GM20431 (cell line): Measurements from ENCODE around the gene DAGLA.

ENCODE experiments used
- in situ Hi-C: fragments of 300-500 bp; cut with MseI, MboI; formaldehyde crosslinking; loops from one replicate; pipeline ENCODE4 v1.15.0; 2020; ENCODE audit warnings: low sequenced_read_pairs; ENCODE audit not compliant: unreplicated experiment

Gene DAGLA

GRCh38 chr11:61706452-61707400 lies 26.5 kb downstream of the DAGLA start:
- in situ Hi-C loops, result no loop called here

GRCh38 chr11:61707574-61707973 lies 27.4 kb downstream of the DAGLA start:
- in situ Hi-C loops, result no loop called here

GRCh38 chr11:61709110-61709509 lies 28.9 kb downstream of the DAGLA start:
- in situ Hi-C loops, result no loop called here

DNA sequence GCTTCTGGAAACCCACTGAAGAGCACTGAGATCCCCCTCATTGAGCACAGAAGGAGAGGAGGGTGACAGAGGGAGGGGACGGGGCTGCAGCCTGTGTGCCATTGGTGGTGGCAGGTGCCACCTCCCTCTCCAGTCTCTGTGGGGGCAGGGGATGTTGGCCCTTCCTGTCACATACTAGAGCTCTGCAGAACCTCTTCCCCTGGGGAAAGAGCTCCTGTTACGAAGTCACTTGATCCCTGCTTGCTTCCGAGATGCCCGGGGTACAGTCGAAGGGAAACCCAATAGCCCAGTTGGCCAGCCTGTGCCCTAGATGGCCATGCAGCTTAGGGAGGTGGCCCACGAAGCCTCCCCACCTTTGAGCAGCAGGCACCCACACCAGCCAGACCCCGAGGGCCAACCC lies 29.4 kb downstream of the DAGLA start:
- in situ Hi-C loops, result no loop called here

DNA sequence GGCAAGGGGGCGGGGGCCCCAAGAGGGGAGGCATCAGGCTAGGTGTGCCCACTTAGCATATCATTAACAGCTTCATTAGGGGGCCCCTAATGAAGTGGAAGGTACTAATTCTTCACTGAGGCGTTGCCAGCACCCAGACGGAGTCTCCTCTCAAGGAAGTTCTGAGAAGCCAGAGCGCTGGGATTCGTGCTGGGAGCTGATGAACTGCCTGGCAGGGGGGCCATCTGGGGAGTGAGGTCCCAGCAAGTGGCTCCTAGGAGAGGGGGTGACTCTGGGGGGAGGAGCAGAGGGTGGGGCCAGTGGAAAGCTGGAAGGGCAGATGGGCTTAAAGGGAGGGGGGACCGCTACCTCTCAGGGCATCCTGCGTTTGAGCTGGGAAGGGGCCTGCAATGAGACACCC lies 29.8 kb downstream of the DAGLA start:
- in situ Hi-C loops, result no loop called here

- in situ Hi-C loops, result no loop called here
Measured at GRCh38 chr11:61711037-61711436, 30.8 kb downstream of the DAGLA start.

- in situ Hi-C loops, result no loop called here
Measured at GRCh38 chr11:61711498-61711897, 31.3 kb downstream of the DAGLA start.

DNA sequence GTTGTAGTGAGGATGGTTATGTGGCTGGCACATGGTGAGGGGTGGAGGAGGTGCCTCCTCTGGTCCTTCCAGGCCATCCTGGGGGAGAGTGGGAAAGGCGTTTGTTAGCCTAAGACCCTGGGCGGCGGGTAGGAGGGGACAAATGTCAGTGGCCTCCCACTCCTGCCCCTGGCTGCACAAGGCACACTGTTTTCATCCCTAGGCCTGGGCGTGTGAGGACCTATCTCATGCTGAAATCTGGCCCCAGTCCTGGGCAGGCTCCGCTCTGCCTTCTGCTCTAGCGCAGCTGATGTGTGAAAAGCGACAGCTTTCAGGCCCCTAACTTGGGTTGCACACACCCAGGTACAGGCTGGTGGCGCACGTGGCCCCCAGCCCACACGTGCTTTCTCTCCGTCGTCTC lies 32.1 kb downstream of the DAGLA start:
- in situ Hi-C loops, result no loop called here

DNA sequence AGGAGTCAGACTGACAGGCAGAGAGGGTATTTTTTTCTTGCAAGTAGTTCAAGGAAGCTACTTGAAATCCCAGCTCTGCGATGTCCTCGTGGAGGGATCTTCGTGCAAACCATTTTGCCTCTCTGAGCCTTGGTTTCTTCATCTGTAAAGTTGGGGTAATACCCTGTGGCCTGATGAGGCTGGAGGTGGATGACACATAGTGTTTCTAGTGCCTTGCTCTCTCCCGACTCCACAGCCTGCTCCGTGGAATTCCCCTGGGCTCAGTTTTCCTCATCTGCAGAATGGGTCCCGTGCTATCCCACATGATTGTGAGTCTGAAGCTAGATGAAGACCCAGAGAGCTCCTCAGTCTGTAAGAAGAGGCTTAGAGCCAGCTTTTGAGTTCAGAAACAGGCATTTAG lies 32.7 kb downstream of the DAGLA start:
- in situ Hi-C loops, result no loop called here

GRCh38 chr11:61713464-61713863 lies 33.3 kb downstream of the DAGLA start:
- in situ Hi-C loops, result no loop called here

GRCh38 chr11:61713906-61714305 lies 33.7 kb downstream of the DAGLA start:
- in situ Hi-C loops, result no loop called here

DNA sequence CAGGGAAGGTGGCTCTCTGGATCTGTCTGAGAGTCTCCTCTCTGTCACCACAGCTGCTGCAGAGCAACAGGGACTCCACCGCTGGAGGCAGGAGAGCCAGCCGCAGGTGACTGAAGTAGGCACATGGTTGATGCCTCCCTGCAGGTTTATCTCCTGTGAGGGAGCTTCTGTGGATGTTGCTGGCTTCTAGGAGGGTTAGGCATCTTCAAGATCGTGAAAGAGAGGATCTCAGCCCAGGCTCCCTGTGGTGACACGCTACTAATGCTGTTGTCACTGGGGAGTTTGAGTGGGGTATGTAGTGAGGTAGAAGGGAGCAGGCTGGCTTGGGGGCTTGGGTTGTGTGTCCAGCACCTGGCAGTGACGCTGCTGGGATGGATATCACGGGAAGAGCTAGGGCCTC lies 34.1 kb downstream of the DAGLA start:
- in situ Hi-C loops, result no loop called here

DNA sequence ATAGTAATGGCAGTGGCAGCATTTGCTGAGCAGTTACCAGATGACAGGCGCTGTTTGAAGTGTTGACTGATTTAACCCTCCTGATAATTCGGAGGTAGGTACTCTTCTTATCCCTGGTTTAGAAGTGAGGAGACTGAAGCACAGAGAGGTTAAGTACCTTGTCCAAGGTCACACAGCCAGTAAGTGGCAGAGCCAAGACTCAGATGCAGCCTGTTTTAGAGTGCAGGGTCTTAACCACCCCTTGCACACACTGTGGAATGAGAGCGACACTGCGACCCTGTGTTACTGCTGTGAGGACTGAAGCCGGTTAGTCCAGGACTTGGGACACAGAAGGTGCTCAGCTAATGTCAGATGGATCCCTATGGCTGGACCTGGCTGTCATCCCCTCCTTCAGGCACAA lies 34.7 kb downstream of the DAGLA start:
- in situ Hi-C loops, result no loop called here

DNA sequence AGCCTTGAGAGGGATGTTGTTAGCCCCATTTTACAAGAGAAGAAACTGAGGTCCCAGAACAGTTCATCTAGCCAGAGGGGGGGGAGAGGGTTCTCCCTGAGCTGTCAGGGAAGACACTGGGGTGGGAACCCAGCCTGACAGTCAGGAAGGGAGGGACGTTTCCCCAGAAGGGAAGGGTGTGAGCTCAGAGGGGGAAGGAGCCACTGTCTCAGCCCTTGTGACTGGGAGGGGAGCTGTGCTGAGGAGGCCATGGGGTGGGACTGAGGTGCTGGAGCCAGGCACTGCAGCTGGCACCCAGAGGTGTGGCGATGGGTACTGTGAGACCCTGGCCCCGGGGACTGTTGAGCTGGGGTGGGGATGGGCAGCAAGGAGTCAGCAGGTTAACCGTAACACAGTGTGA lies 35.7 kb downstream of the DAGLA start:
- in situ Hi-C loops, result no loop called here

DNA sequence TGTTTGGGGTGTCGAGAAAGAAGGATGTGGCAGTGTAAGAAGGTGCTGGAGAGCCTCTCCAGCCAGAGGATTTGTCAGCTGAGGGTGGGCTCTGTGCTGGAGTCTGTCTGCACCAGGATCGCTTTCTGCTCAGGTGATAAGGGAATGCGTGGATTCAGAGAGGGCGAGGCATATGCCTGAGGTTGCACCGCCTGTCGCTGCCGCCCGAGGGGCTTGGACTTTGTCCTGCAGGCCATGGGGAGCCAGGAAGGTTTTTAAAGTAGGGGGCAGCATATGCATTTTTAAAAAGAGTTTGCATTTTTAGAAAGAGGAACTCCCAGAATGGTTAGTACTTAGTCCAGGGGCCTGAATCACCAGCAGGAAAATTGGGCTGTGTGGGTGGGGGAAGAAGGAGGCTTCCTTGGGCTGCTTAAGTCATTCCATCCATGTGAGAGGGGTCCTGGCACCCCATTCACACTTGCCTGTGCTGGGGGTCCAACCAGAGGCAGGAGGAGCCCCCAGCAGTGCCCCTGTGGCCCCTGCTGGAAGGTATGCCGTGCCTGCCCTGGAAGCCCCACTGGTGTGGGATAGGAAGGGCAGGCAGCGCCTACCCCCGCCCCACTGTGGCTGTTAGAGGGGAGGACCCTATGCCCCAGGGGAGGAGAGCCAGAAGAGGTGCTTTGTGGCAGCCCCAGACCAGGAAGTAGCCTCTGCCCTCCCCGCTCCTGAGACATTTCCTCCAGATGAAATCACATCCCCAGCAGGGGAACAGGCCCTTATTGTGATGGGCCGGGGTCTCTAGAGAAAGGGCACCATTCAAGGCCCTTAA lies 36.5 kb downstream of the DAGLA start:
- in situ Hi-C loops, result no loop called here

- in situ Hi-C loops, result no loop called here
Measured at GRCh38 chr11:61717286-61718033, 37.3 kb downstream of the DAGLA start.

DNA sequence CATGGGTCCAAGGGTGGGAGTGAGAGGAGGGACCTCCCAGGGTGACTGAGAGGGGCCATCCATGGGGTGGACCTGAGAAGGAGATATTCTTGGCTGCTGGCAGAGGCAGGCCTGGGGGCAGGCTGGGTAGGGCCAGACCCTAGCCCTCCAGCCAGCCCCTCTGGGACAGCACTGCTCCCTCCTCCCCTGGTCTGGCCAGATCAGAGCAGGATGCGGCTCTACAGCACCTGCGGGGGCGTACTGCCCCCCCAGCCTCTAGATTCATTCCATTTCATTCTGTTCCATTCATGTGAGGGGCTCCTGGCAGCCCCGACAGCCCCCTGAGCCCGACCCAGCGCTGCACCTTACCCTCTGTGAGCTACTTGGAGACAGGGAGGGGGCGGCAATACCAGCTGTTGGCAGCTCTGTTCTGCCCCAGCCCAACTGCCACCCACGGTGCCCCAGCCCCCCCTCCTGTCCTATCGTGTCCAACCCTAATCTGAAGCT lies 37.9 kb downstream of the DAGLA start:
- in situ Hi-C loops, result no loop called here

- in situ Hi-C loops, result no loop called here
Measured at GRCh38 chr11:61718621-61719302, 38.6 kb downstream of the DAGLA start.

GRCh38 chr11:61719978-61720377 lies 39.8 kb downstream of the DAGLA start:
- in situ Hi-C loops, result no loop called here

DNA sequence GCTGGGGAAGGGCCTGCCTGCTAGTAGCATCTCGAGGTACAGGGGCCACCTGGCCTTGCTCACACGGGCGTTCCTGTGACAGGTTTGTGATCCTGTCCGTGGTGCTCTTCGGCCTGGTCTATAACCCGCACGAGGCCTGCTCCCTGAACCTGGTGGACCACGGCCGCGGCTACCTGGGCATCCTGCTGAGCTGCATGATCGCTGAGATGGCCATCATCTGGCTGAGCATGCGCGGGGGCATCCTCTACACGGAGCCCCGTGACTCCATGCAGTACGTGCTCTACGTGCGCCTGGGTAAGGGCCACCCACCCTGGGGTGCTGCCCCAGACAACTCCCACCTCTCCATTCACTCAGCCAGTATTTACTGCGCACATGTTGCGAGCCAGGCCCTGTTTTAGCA lies 40.4 kb downstream of the DAGLA start:
- in situ Hi-C loops, result no loop called here
